Psoas muscle (tissue), 8 donors: Measurements from ENCODE around the gene CLCN5. TPM values are rescaled to one million over a fixed set of nuclear protein-coding genes. Genes with fewer than 3 reads are reported as not detected.

ENCODE experiments used
- ATAC-seq, 4 donors: fragments of 200-7000 bp; cut with Tn5 transposase; one replicate each; pipeline ENCODE4 v1.9.1; 2020; ENCODE audit warnings: moderate library complexity in 3 of 4, mild to moderate bottlenecking in 2 of 4
- DNase-seq, 2 donors: peaks; one replicate each; pipeline ENCODE4 v3.0.0-alpha.2; 2020
- H3K27ac ChIP-seq: fragments of 200-600 bp; one replicate; pipeline ENCODE4 v1.8.0; 2022
- H3K27me3 ChIP-seq, 3 donors: fragments of 200-600 bp in 1 of 3; one replicate each; pipeline versions ENCODE4 v1.6.1 to v1.8.0; 2013 to 2022; ENCODE audit warnings: low read length in 2 of 3, mild to moderate bottlenecking in 2 of 3, moderate library complexity in 1 of 3; ENCODE audit not compliant: insufficient read depth in 3 of 3
- H3K36me3 ChIP-seq, 2 donors: fragments of 200-600 bp in 1 of 2; one replicate each; pipeline versions ENCODE4 v1.6.1 to v1.8.0; 2013 to 2022; ENCODE audit warnings: low read depth in 1 of 2, mild to moderate bottlenecking in 1 of 2, moderate library complexity in 1 of 2; ENCODE audit not compliant: insufficient read depth in 1 of 2
- H3K4me1 ChIP-seq: fragments of 200-600 bp; one replicate; pipeline ENCODE4 v1.8.0; 2022
- H3K4me3 ChIP-seq: fragments of 200-600 bp; one replicate; pipeline ENCODE4 v1.8.0; 2022; ENCODE audit warnings: mild to moderate bottlenecking
- H3K9me3 ChIP-seq: fragments of 200-600 bp; one replicate; pipeline ENCODE4 v1.8.0; 2022
- WGBS, 3 donors: extraction: QIAGEN DNeasy Blood & Tissue Kit; methylation state at CpG; one replicate each; pipeline versions ENCODE4 v1.1.6 to v1.1.7; 2013; 5-methylcytosine and 5-hydroxymethylcytosine counted together
- intact Hi-C, 2 donors: fragments of 100-400 bp; cut with DNase I; formaldehyde crosslinking; loops; one replicate each; pipeline versions ENCODE4 v1.11.0 to v1.14.2; 2022
- polyA plus RNA-seq, 3 donors: library from polyadenylated mRNA; stranded (reverse); fragments of 200-250 nt; gene quantifications; one replicate each; pipeline ENCODE4 v1.2.3, GENCODE V29; 2013
- total RNA-seq, 4 donors: library from RNA; stranded (reverse); fragmentation: NEBNext Ultra II Directional in 2 of 4; extraction: Animal tissue kit (Norgen Biotek cat#: 25700) in 2 of 4; gene quantifications; one replicate each; pipeline versions ENCODE4 v1.2.1 to v1.2.4, GENCODE V29; 2021 to 2023
- TF ChIP-seq, protein P1 (sequence below): fragments of 200-600 bp; IDR thresholded peaks from one replicate; pipeline ENCODE4 v1.8.0; 2022; ENCODE audit warnings: antibody characterized with exemption
- donor health status: healthy with polysubstance abuse.
- donor health status: DM: no; HTN: no; CAD: no; lungs with moderate emphysema.
- donor health status: Bipolar disorder and iron deficiency.
- donor health status: healthy.
- donor health status: DM: yes; HTN: yes; CAD: no.
- donor health status: DM: no; HTN: no; CAD: no.
- donor health status: DM: no; HTN: no; CAD: no.
- donor health status: DM: yes; HTN: yes; CAD: no.

The CLCN5 gene
- total and polyA plus RNA-seq, 7 donors = 1.9 to 11.3 (median 6.5) TPM

DNA sequence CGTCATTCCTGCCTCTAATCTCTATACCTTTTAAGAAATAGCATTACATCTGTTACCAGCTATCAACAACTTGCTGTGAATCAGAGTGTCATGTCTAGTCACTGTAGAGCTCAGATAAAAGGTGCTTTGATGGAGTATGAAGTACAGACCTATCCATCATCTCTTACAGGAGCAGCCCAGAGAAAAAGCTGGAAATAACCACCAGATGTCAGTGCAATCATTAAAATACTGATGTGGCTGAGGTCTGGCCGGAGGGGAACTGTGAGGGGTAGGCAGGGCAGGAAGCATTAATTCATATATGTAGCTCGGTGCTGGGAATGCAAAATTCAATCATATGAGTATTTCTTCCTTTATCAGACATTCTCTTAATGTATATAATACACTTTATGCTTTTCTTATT lies 177.8 kb downstream of the CLCN5 start:
- no peak overlapping the region for H3K27ac ChIP-seq
- intact Hi-C loops = loop anchor here (5.0 to 10.0 kb wide), 2 partner anchors 102 to 485 kb away; partner anchors contain the start of genes AKAP4 (in 1 of the 2) and CCNB3 (in 1 of the 2)
- H3K4me1 ChIP-seq = no peaks in the 10 kb centered on the region
- H3K9me3 ChIP-seq = no peaks in the 10 kb centered on the region
- no peak overlapping the region for H3K4me3 ChIP-seq
- H3K36me3 ChIP-seq = no peaks in the 10 kb centered on the region
- DNase-seq (no peak), ATAC-seq (peak in 1 of 4 donors; percentile 31)
- TF ChIP-seq, protein P1, sequence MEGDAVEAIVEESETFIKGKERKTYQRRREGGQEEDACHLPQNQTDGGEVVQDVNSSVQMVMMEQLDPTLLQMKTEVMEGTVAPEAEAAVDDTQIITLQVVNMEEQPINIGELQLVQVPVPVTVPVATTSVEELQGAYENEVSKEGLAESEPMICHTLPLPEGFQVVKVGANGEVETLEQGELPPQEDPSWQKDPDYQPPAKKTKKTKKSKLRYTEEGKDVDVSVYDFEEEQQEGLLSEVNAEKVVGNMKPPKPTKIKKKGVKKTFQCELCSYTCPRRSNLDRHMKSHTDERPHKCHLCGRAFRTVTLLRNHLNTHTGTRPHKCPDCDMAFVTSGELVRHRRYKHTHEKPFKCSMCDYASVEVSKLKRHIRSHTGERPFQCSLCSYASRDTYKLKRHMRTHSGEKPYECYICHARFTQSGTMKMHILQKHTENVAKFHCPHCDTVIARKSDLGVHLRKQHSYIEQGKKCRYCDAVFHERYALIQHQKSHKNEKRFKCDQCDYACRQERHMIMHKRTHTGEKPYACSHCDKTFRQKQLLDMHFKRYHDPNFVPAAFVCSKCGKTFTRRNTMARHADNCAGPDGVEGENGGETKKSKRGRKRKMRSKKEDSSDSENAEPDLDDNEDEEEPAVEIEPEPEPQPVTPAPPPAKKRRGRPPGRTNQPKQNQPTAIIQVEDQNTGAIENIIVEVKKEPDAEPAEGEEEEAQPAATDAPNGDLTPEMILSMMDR = peak; percentile 19
- peaks cover 0 to 22% (median 0%) of the 10 kb centered on the region in 3 donors for H3K27me3 ChIP-seq
- WGBS, 3 donors = 50 to 63% (median 54%) methylated on average over 3 of the region's 3 CpGs

DNA sequence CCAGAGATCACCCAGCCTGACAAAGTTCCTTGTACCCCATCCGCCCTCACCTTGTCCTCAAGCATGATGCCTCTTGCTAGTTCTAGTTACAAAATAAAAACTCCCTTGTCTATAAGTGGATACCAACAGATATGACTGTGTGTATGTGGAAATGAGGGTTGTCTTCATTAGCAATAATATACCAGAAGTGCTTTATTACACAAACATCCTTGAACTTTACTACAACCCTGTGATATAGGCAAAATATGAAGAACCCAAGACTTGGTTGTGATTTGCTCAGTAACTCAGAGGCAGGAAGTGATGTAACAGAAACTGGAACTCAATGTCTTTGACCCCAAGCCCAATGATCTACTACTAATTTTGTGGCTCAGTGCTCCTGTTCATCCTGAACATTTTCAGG lies 180.8 kb downstream of the CLCN5 start:
- DNase-seq = no peak
- WGBS, 3 donors = 64 to 100% (median 98%) methylated on average over 1 of the region's 1 CpG
- H3K4me3 ChIP-seq = no peak overlapping the region
- no peaks in the 10 kb centered on the region for H3K4me1 ChIP-seq
- no peaks in the 10 kb centered on the region for H3K36me3 ChIP-seq
- H3K27me3 ChIP-seq = peaks cover 0 to 6% (median 0%) of the 10 kb centered on the region in 3 donors
- TF ChIP-seq, protein P1 = no peak
- no peaks in the 10 kb centered on the region for H3K9me3 ChIP-seq
- intact Hi-C loops = loop anchor here (5.0 to 10.0 kb wide), 2 partner anchors 99 to 482 kb away; partner anchors contain the start of genes AKAP4 (in 1 of the 2) and CCNB3 (in 1 of the 2)
- H3K27ac ChIP-seq = no peak overlapping the region
- ATAC-seq = no peak

DNA sequence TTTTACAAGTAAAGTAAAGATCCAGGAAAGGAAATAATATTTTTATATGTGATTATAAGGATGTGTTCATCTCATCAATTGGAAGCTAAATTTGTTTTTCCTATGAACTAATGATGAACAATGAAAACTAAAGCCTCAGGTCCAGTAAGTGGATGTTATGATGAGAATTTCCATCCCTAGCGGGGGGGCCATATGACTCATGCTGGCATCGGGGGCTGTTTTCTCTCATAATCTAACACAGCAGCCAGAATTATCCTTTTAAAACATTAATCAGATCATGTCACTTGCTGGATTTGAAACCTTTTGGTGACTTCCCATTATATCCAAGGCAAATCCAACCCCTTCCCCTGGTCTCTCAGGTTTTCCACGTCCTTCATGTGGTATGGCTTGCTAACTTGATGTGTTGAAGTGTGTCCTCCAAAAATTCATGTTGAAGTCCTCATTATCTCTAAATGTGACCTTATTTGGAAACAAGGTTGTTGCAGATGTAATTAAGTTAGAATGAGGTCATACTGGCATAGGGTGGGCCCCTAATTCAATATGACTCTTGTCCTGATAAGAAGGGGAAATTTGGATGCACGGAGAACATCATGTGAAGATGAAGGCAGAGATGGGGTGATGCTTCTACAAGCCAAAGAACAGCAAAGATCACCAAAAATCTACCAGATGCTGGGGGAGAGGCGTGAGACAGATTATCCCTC lies 181.6 kb downstream of the CLCN5 start:
- no peaks in the 10 kb centered on the region for H3K36me3 ChIP-seq
- H3K4me1 ChIP-seq = no peaks in the 10 kb centered on the region
- DNase-seq (peak in 1 of 2 donors; percentile 15), ATAC-seq (no peak)
- intact Hi-C loops = loop anchor here (5.0 to 10.0 kb wide), 2 partner anchors 98 to 481 kb away; partner anchors contain the start of genes AKAP4 (in 1 of the 2) and CCNB3 (in 1 of the 2)
- no peak overlapping the region for H3K4me3 ChIP-seq
- H3K27ac ChIP-seq = no peak overlapping the region
- H3K27me3 ChIP-seq = peaks cover 0 to 6% (median 0%) of the 10 kb centered on the region in 3 donors
- no peaks in the 10 kb centered on the region for H3K9me3 ChIP-seq
- TF ChIP-seq, protein P1 = no peak
- 60 to 69% (median 63%) methylated on average over 5 of the region's 5 CpGs for WGBS, 3 donors

DNA sequence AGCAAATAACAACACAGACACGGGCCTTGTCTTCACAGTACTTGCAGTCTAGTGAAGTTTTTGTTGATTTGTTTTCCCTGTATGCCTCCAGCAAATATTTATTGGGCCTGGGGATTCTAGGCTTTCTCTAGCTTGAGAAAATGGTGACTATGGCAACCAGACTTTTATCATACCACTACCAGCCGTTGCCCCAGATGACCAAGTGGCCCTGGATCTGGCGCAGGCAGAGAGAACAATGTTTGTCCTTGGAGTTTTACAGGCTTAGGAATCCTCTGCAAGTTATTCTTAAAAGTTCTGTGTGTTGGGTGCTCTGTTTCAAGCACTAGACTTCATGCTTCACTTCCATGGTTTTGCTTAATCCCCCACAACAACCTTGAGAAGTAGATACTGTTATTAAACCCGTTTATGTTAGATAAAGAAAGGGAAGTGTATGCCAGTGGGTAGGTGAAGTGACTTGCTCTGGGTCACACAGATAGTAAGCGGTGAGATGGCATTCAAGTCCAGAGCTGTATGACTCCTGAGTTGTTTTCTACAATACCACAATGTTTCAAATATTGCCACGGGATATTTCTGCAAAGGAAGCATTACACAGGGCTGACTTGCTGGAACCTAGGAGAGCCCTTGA lies 183.8 kb downstream of the CLCN5 start:
- intact Hi-C loops = loop anchor here in 1 of 2 donors (10.0 kb wide), 1 partner anchor 479 kb away; no protein-coding TSS in a partner anchor
- WGBS, 3 donors = 69 to 85% (median 82%) methylated on average over 6 of the region's 6 CpGs
- DNase-seq (no peak), ATAC-seq (no peak)
- TF ChIP-seq, protein P1 = no peak
- H3K4me3 ChIP-seq = no peak overlapping the region
- peaks cover 0 to 10% (median 0%) of the 10 kb centered on the region in 3 donors for H3K27me3 ChIP-seq
- no peak overlapping the region for H3K27ac ChIP-seq
- no peaks in the 10 kb centered on the region for H3K36me3 ChIP-seq
- H3K4me1 ChIP-seq = no peaks in the 10 kb centered on the region
- H3K9me3 ChIP-seq = no peaks in the 10 kb centered on the region
